Lung (tissue), 12 donors: ENCODE results near the gene FYN. TPM values are rescaled to one million over a fixed set of nuclear protein-coding genes. Genes with fewer than 3 reads are reported as not detected.

Source experiments
- ATAC-seq: fragments of 200-7000 bp; cut with Tn5 transposase; one replicate; pipeline ENCODE4 v1.9.1; 2020; ENCODE audit warnings: moderate number of reproducible peaks; ENCODE audit not compliant: insufficient read depth, low FRiP score
- DNase-seq, 3 donors: peaks; one replicate each; pipeline ENCODE4 v3.0.0-alpha.2; 2013 to 2017
- H3K27ac ChIP-seq, 2 donors: one replicate each; pipeline ENCODE4 v1.5.1; 2013; ENCODE audit warnings: mild to moderate bottlenecking in 2 of 2, moderate library complexity in 2 of 2, control low read depth in 1 of 2, inconsistent platforms in 1 of 2, low read depth in 1 of 2, low read length in 1 of 2
- H3K27me3 ChIP-seq, 3 donors: one replicate each; pipeline ENCODE4 v1.5.1; 2013; ENCODE audit warnings: low read length in 2 of 3; ENCODE audit not compliant: control insufficient read depth in 3 of 3, insufficient read depth in 3 of 3
- H3K36me3 ChIP-seq, 4 donors: one replicate each; pipeline ENCODE4 v1.5.1; 2013; ENCODE audit warnings: low read length in 4 of 4, mild to moderate bottlenecking in 1 of 4, moderate library complexity in 1 of 4; ENCODE audit not compliant: control insufficient read depth in 4 of 4, insufficient read depth in 4 of 4
- H3K4me1 ChIP-seq, 5 donors: one replicate each; pipeline ENCODE4 v1.5.1; 2013; ENCODE audit warnings: low read length in 5 of 5, mild to moderate bottlenecking in 2 of 5, moderate library complexity in 1 of 5; ENCODE audit not compliant: control insufficient read depth in 5 of 5, insufficient read depth in 5 of 5
- H3K4me3 ChIP-seq: one replicate; pipeline ENCODE4 v1.5.1; 2013; ENCODE audit warnings: mild to moderate bottlenecking, control low read depth, moderate library complexity
- H3K9ac ChIP-seq, 2 donors: one replicate each; pipeline ENCODE4 v1.5.1; 2013; ENCODE audit warnings: low read length in 2 of 2, control low read depth in 1 of 2; ENCODE audit not compliant: insufficient read depth in 1 of 2
- H3K9me3 ChIP-seq, 4 donors: one replicate each; pipeline ENCODE4 v1.5.1; 2013; ENCODE audit warnings: low read length in 3 of 4, mild to moderate bottlenecking in 1 of 4, moderate library complexity in 1 of 4; ENCODE audit not compliant: control insufficient read depth in 4 of 4, insufficient read depth in 3 of 4
- CTCF ChIP-seq: IDR thresholded peaks from 2 replicates; pipeline ENCODE4 v1.5.1; 2012; ENCODE audit warnings: mild to moderate bottlenecking; ENCODE audit errors: control extremely low read depth, extremely low read depth
- WGBS, 2 donors: extraction: QIAGEN DNeasy Blood & Tissue Kit; methylation state at CpG; one replicate each; pipeline ENCODE4 v1.1.7; 2013; 5-methylcytosine and 5-hydroxymethylcytosine counted together
- polyA plus RNA-seq, 2 donors: library from polyadenylated mRNA; stranded (reverse); fragments of 200-250 nt; gene quantifications; one replicate each; pipeline ENCODE4 v1.2.1, GENCODE V29; 2013
- total RNA-seq, 2 donors: library from RNA; depleted of rRNA in 1 of 2; stranded (reverse); fragments of >200 nt in 1 of 2; gene quantifications; one replicate each; pipeline ENCODE4 v1.2.1, GENCODE V29; 2014 to 2021
- donor health status: control.
- donor health status: control.
- donor health status: Bipolar disorder and iron deficiency.
- donor health status: healthy.
- donor health status: DM: yes; HTN: yes; CAD: no.

Gene FYN
- total and polyA plus RNA-seq, 4 donors: 27.3 to 157 (median 71.0) TPM

GRCh38 chr6:111771094-111771432, 102.2 kb downstream of the FYN start:
- DNase-seq (no peak), ATAC-seq (no peak)
- Histone ChIP-seq H3K9ac (no peak overlapping the region), H3K27me3 (no peaks in the 10 kb centered on the region), H3K4me3 (no peak overlapping the region), H3K4me1 (peaks cover 0 to 20% (median 6%) of the 10 kb centered on the region in 5 donors), H3K9me3 (no peaks in the 10 kb centered on the region), H3K27ac (no peak overlapping the region), H3K36me3 (peaks cover 0 to 8% (median 2%) of the 10 kb centered on the region in 4 donors)
- TF ChIP-seq CTCF: no peak

- peaks cover 0 to 8% (median 2%) of the 10 kb centered on the region in 4 donors for H3K36me3 ChIP-seq
- DNase-seq (no peak), ATAC-seq (no peak)
- H3K27me3 ChIP-seq: no peaks in the 10 kb centered on the region
- peaks cover 0 to 16% (median 5%) of the 10 kb centered on the region in 5 donors for H3K4me1 ChIP-seq
- WGBS, 2 donors: 86 to 89% methylated on average over 6 of the region's 6 CpGs
- no peak overlapping the region for H3K9ac ChIP-seq
- no peak overlapping the region for H3K27ac ChIP-seq
- no peaks in the 10 kb centered on the region for H3K9me3 ChIP-seq
- TF ChIP-seq CTCF: no peak
- H3K4me3 ChIP-seq: no peak overlapping the region
Measured at GRCh38 chr6:111770263-111771093, 102.8 kb downstream of the FYN start.

GRCh38 chr6:111769365-111770152, 103.7 kb downstream of the FYN start:
- H3K4me3 ChIP-seq: no peak overlapping the region
- H3K27ac ChIP-seq: no peak overlapping the region
- WGBS, 2 donors: 88 to 92% methylated on average over 1 of the region's 1 CpG
- no peak overlapping the region for H3K9ac ChIP-seq
- H3K4me1 ChIP-seq: peaks cover 0 to 16% (median 5%) of the 10 kb centered on the region in 5 donors
- no peaks in the 10 kb centered on the region for H3K27me3 ChIP-seq
- H3K36me3 ChIP-seq: peaks cover 0 to 4% (median 2%) of the 10 kb centered on the region in 4 donors
- DNase-seq (peak; percentile 57 to 77 (median 74)), ATAC-seq (no peak)
- H3K9me3 ChIP-seq: no peaks in the 10 kb centered on the region
- TF ChIP-seq CTCF: no peak
